ENCODE data around the gene HJV. TPM values are rescaled to one million over a fixed set of nuclear protein-coding genes. Genes with fewer than 3 reads are reported as not detected.

Gene HJV
- total RNA-seq, 4 donors from 2014 or later: 274 to 585 (median 420) TPM

GRCh38 chr1:145995964-145996432 is 25.5 kb downstream of the HJV start:
- Histone ChIP-seq H3K36me3 (peaks cover 26 to 40% of the 10 kb centered on the region in 2 donors), H3K27me3 (no peaks in the 10 kb centered on the region), H3K4me3 (peak overlapping the region; percentile 63 to 98 (median 81)), H3K27ac (peak overlapping the region; percentile 95 to 99 (median 98)), H3K9me3 (no peaks in the 10 kb centered on the region), H3K4me1 (peaks cover 5 to 24% of the 10 kb centered on the region in 2 donors)
- DNase-seq: peak in 1 of 2 donors; percentile 29
- intact Hi-C loops (cut with DNase I; ENCODE audit: low total_unique reads) (loop anchor here (5.0 kb wide), 1 partner anchor 49 kb away; no protein-coding TSS in a partner anchor), in situ Hi-C loops (cut with MboI; ENCODE audit: low sequenced_read_pairs in 4 of 4) (no loop called here)
- no peak for ATAC-seq
- TF ChIP-seq POLR2A (IDR thresholded peaks at IDR 0.05) (no peak), CTCF (IDR thresholded peaks at IDR 0.05 in 4 of 5, conservative IDR thresholded peaks at IDR 0.05 in 1 of 5) (no peak)

- Histone ChIP-seq H3K4me1 (peaks cover 4 to 21% of the 10 kb centered on the region in 2 donors), H3K27me3 (no peaks in the 10 kb centered on the region), H3K9me3 (no peaks in the 10 kb centered on the region), H3K27ac (peak overlapping the region; percentile 95 to 99 (median 98)), H3K4me3 (peak overlapping the region; percentile 63 to 98 (median 81)), H3K36me3 (peaks cover 26 to 40% of the 10 kb centered on the region in 2 donors)
- intact Hi-C loops (cut with DNase I; ENCODE audit: low total_unique reads): loop anchor here (5.0 kb wide), 1 partner anchor 48 kb away; no protein-coding TSS in a partner anchor
- in situ Hi-C loops (cut with MboI; ENCODE audit: low sequenced_read_pairs in 4 of 4): no loop called here
- ATAC-seq (no peak), DNase-seq (peak in 1 of 2 donors; percentile 7)
- TF ChIP-seq CTCF (IDR thresholded peaks at IDR 0.05 in 4 of 5, conservative IDR thresholded peaks at IDR 0.05 in 1 of 5): no peak
- TF ChIP-seq POLR2A (IDR thresholded peaks at IDR 0.05): no peak
Measured at GRCh38 chr1:145995148-145995881, 26.2 kb downstream of the HJV start.

GRCh38 chr1:145994391-145995120 is 27.0 kb downstream of the HJV start:
- Histone ChIP-seq H3K9me3 (no peaks in the 10 kb centered on the region), H3K27ac (peak overlapping the region; percentile 95 to 99 (median 98)), H3K36me3 (peaks cover 26 to 40% of the 10 kb centered on the region in 2 donors), H3K4me1 (peaks cover 0 to 13% of the 10 kb centered on the region in 2 donors), H3K4me3 (peak overlapping the region; percentile 63 to 98 (median 81)), H3K27me3 (no peaks in the 10 kb centered on the region)
- ATAC-seq (no peak), DNase-seq (peak in 1 of 2 donors; percentile 45)
- intact Hi-C loops (cut with DNase I; ENCODE audit: low total_unique reads): loop anchor here (5.0 kb wide), 1 partner anchor 47 kb away; no protein-coding TSS in a partner anchor
- TF ChIP-seq CTCF (IDR thresholded peaks at IDR 0.05 in 4 of 5, conservative IDR thresholded peaks at IDR 0.05 in 1 of 5): no peak
- TF ChIP-seq POLR2A (IDR thresholded peaks at IDR 0.05): peak in 1 of 2 donors; percentile 29
- in situ Hi-C loops (cut with MboI; ENCODE audit: low sequenced_read_pairs in 4 of 4): no loop called here

- Histone ChIP-seq H3K36me3 (peaks cover 26 to 40% of the 10 kb centered on the region in 2 donors), H3K4me1 (peaks cover 0 to 8% of the 10 kb centered on the region in 2 donors), H3K27me3 (no peaks in the 10 kb centered on the region), H3K27ac (peak overlapping the region; percentile 95 to 99 (median 98)), H3K9me3 (no peaks in the 10 kb centered on the region), H3K4me3 (peak overlapping the region; percentile 63 to 98 (median 81))
- intact Hi-C loops (cut with DNase I; ENCODE audit: low total_unique reads) (no loop called here), in situ Hi-C loops (cut with MboI; ENCODE audit: low sequenced_read_pairs in 4 of 4) (no loop called here)
- DNase-seq (peak in 1 of 2 donors; percentile 26), ATAC-seq (no peak)
- TF ChIP-seq CTCF (IDR thresholded peaks at IDR 0.05 in 4 of 5, conservative IDR thresholded peaks at IDR 0.05 in 1 of 5) (no peak), POLR2A (IDR thresholded peaks at IDR 0.05) (no peak)
Measured at GRCh38 chr1:145993618-145994390, 27.7 kb downstream of the HJV start.
